Epithelial cell of proximal tubule (primary cell): ENCODE measurements around the gene DKK1. TPM values are rescaled to one million over a fixed set of nuclear protein-coding genes. Genes with fewer than 3 reads are reported as not detected.

Experiments used
- DNase-seq: peaks from one replicate; pipeline ENCODE4 v3.0.0-alpha.2; 2011; ENCODE audit warnings: low read depth
- H3K4me3 ChIP-seq: 2 replicates; pipeline ENCODE4 v1.5.1; 2011; ENCODE audit warnings: low read depth, mild to moderate bottlenecking, low read length
- CTCF ChIP-seq: conservative IDR thresholded peaks from 2 replicates; pipeline ENCODE4 v1.5.1; 2012; ENCODE audit warnings: low read depth, mild to moderate bottlenecking, low read length
- total RNA-seq: library from RNA; depleted of rRNA; stranded (reverse); fragments of >200 nt; gene quantifications from 2 replicates; pipeline ENCODE4 v1.2.3, GENCODE V29; 2015

Gene DKK1
- total RNA-seq, 1 donor from 2014 or later: 3.2 TPM

- no peak for DNase-seq
- no peak overlapping the region for H3K4me3 ChIP-seq
- no peak for TF ChIP-seq CTCF
Measured at GRCh38 chr10:52276986-52277385, 37.1 kb upstream of the DKK1 start.

GRCh38 chr10:52279546-52279945, 34.5 kb upstream of the DKK1 start:
- no peak overlapping the region for H3K4me3 ChIP-seq
- no peak for TF ChIP-seq CTCF
- DNase-seq: no peak

GRCh38 chr10:52280051-52280450, 34.0 kb upstream of the DKK1 start:
- DNase-seq: no peak
- H3K4me3 ChIP-seq: no peak overlapping the region
- TF ChIP-seq CTCF: no peak

- no peak for DNase-seq
- H3K4me3 ChIP-seq: no peak overlapping the region
- no peak for TF ChIP-seq CTCF
Measured at GRCh38 chr10:52283174-52283573, 30.9 kb upstream of the DKK1 start.

GRCh38 chr10:52284416-52285013, 29.6 kb upstream of the DKK1 start:
- no peak for DNase-seq
- no peak overlapping the region for H3K4me3 ChIP-seq

GRCh38 chr10:52287866-52288265, 26.2 kb upstream of the DKK1 start:
- no peak for TF ChIP-seq CTCF
- no peak overlapping the region for H3K4me3 ChIP-seq
- DNase-seq: no peak

More at GRCh38 chr10:52284416-52285013, 29.6 kb upstream of the DKK1 start:
- TF ChIP-seq CTCF: no peak

GRCh38 chr10:52297747-52298146, 16.3 kb upstream of the DKK1 start:
- no peak for DNase-seq
- TF ChIP-seq CTCF: no peak
- H3K4me3 ChIP-seq: no peak overlapping the region
